Calu3 (cell line): ENCODE data around the gene CLEC18B. TPM values are rescaled to one million over a fixed set of nuclear protein-coding genes. Genes with fewer than 3 reads are reported as not detected.
"Not testable (repeated sequence)": the region's sequence is repeated elsewhere in the genome, so short reads cannot be mapped to it uniquely, and the experiment has no call there.

Source experiments
- Bru-seq: library from RNA; stranded (reverse); fragments of 400-500 nt; gene quantifications from one replicate; lab custom pipeline; 2021; lab: Mats Ljungman, UMichigan
- BruChase-seq, 2 experiments: library from RNA; stranded (reverse); fragments of 400-500 nt; gene quantifications; one replicate each; lab custom pipeline; 2021; lab: Mats Ljungman, UMichigan
- BruUV-seq: library from RNA; stranded (reverse); fragments of 400-500 nt; replicated peaks from 2 replicates; lab custom pipeline; 2021; lab: Mats Ljungman, UMichigan
- CTCF ChIA-PET: fragments of 300-600 bp; sonication (Branson Sonifier 250); formaldehyde crosslinking; loops from one replicate; lab custom pipeline; 2022; ENCODE audit warnings: antibody characterized with exemption; lab: Charles Lee
- DNase-seq: peaks from one replicate; pipeline ENCODE4 v3.0.0; 2022
- H3K27ac Mint-ChIP-seq: one replicate; pipeline ENCODE4 v1.8.0; 2022; ENCODE audit warnings: mixed read lengths; ENCODE audit not compliant: unreplicated experiment
- H3K27me3 Mint-ChIP-seq: one replicate; pipeline ENCODE4 v1.8.0; 2022; ENCODE audit warnings: mixed read lengths; ENCODE audit not compliant: unreplicated experiment
- H3K36me3 Mint-ChIP-seq: one replicate; pipeline ENCODE4 v1.8.0; 2022; ENCODE audit warnings: mild to moderate bottlenecking, moderate library complexity, mixed read lengths; ENCODE audit not compliant: insufficient read depth, unreplicated experiment
- H3K4me1 Mint-ChIP-seq: one replicate; pipeline ENCODE4 v1.8.0; 2022; ENCODE audit warnings: mild to moderate bottlenecking, low read depth, mixed read lengths; ENCODE audit not compliant: unreplicated experiment
- H3K4me3 Mint-ChIP-seq: one replicate; pipeline ENCODE4 v1.8.0; 2022; ENCODE audit warnings: mild to moderate bottlenecking, low read depth, moderate library complexity, mixed read lengths; ENCODE audit not compliant: unreplicated experiment
- H3K9me3 Mint-ChIP-seq: one replicate; pipeline ENCODE4 v1.8.0; 2022; ENCODE audit warnings: low read depth, mixed read lengths; ENCODE audit not compliant: unreplicated experiment
- CTCF ChIP-seq: fragments of 200-600 bp; IDR thresholded peaks from one replicate; pipeline ENCODE4 v1.8.0; 2022; ENCODE audit warnings: antibody characterized with exemption; ENCODE audit not compliant: unreplicated experiment
- intact Hi-C: fragments of 100-400 bp; cut with micrococcal nuclease; formaldehyde crosslinking; loops from one replicate; pipeline ENCODE4 v1.10.0; 2022; ENCODE audit not compliant: unreplicated experiment
- long read RNA-seq: library from polyadenylated mRNA; stranded (forward); transcript quantifications from one replicate; pipeline ENCODE4 v2.0.0, GENCODE V29; 2022
- total RNA-seq: library from RNA; stranded (reverse); gene quantifications from 2 replicates; pipeline ENCODE4 v1.2.3, GENCODE V29; 2022

Gene CLEC18B
- total RNA-seq (1.3 and 3.6 TPM in 2 replicates), Bru-seq, nascent RNA (percentile 33 among the genes with signal in this experiment), BruChase-seq, experiment 1, labeled RNA remaining after a 6-hour chase (percentile 58 among the genes with signal in this experiment), BruChase-seq, experiment 2, labeled RNA remaining after a 2-hour chase (percentile 45 among the genes with signal in this experiment)
- long read RNA-seq, partial matches to known transcripts, result 1 of 1 reads
- long read RNA-seq, other reads (novel, unspliced or antisense), result 0 of 1 reads

GRCh38 chr16:74420612-74421481 is at the start of gene CLEC18B:
Gene CLEC18B, minus strand, starts transcription at chr16:74421478. Its CDS starts 208 bp downstream, at chr16:74421270.
- H3K27ac Mint-ChIP-seq, H3K36me3 Mint-ChIP-seq, H3K4me1 Mint-ChIP-seq, DNase-seq, H3K9me3 Mint-ChIP-seq, BruUV-seq, intact Hi-C loops, H3K27me3 Mint-ChIP-seq, H3K4me3 Mint-ChIP-seq: not testable (repeated sequence)
- CTCF ChIA-PET, result interaction anchor here (0.6 kb wide), 1 partner anchor 47 kb away, joined by 3 read pairs; no protein-coding TSS in a partner anchor

GRCh38 chr16:74469946-74470478 is 48.7 kb upstream of the CLEC18B start:
- no peaks in the 10 kb centered on the region for H3K27me3 Mint-ChIP-seq
- intact Hi-C loops, result no loop called here
- no peak overlapping the region for H3K27ac Mint-ChIP-seq
- H3K4me3 Mint-ChIP-seq, result no peak overlapping the region
- no TSS peak for BruUV-seq
- no peak for TF ChIP-seq CTCF
- no peaks in the 10 kb centered on the region for H3K4me1 Mint-ChIP-seq
- peaks cover 51% of the 10 kb centered on the region for H3K36me3 Mint-ChIP-seq
- H3K9me3 Mint-ChIP-seq, result no peaks in the 10 kb centered on the region
- CTCF ChIA-PET, result no interaction called here
- DNase-seq, result no peak

DNA sequence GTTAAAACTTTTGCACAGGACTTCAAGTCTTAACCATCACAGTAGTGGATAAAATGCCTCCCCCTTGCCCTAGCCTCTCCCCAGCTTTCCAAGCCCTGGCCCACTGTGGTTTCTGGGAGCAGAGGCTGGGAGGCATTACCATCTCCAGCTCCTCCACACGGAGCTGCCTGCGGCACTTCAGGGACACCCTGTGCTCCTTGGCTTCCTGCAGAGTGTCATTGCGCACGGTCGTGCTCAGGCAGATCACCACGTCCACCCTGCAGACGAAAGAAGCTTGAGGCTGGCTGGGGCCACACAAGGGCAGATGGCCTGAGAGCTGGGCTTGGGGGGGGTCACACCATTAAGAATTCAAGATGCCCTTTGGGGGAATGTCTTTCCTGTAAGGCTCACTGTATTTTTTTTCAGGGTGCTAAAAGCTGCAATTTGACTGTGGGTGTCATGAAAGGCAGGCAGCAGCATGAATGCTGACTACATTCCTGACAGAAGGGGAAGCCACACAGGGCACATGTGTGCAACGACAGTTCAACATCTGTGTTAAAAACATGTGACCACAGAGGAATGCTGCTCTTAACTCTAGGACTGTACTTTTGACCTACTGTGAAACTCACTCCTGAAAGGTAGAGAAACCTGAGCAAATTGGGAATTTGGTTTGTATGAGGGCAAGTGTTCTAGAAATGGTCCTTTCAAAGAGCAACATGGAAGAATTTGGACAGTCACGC is 47.7 kb upstream of the CLEC18B start:
- BruUV-seq, result no TSS peak
- intact Hi-C loops, result no loop called here
- no peaks in the 10 kb centered on the region for H3K4me1 Mint-ChIP-seq
- H3K36me3 Mint-ChIP-seq, result peaks cover 45% of the 10 kb centered on the region
- CTCF ChIA-PET, result no interaction called here
- no peak for DNase-seq
- no peak overlapping the region for H3K4me3 Mint-ChIP-seq
- TF ChIP-seq CTCF, result no peak
- H3K27me3 Mint-ChIP-seq, result no peaks in the 10 kb centered on the region
- H3K9me3 Mint-ChIP-seq, result no peaks in the 10 kb centered on the region
- no peak overlapping the region for H3K27ac Mint-ChIP-seq

- Mint-ChIP-seq H3K4me1 (no peaks in the 10 kb centered on the region), H3K4me3 (no peak overlapping the region), H3K9me3 (no peaks in the 10 kb centered on the region), H3K27ac (no peak overlapping the region), H3K27me3 (no peaks in the 10 kb centered on the region), H3K36me3 (peaks cover 42% of the 10 kb centered on the region)
- intact Hi-C loops, result no loop called here
- DNase-seq, result no peak
- CTCF ChIA-PET, result no interaction called here
- TF ChIP-seq CTCF, result no peak
- BruUV-seq, result no TSS peak
Measured at GRCh38 chr16:74466872-74467271, 45.6 kb upstream of the CLEC18B start.
